Measurements from ENCODE around the gene KRTAP12-1.
"Not testable (repeated sequence)": the region's sequence is repeated elsewhere in the genome, so short reads cannot be mapped to it uniquely, and the experiment has no call there.

The KRTAP12-1 gene

DNA sequence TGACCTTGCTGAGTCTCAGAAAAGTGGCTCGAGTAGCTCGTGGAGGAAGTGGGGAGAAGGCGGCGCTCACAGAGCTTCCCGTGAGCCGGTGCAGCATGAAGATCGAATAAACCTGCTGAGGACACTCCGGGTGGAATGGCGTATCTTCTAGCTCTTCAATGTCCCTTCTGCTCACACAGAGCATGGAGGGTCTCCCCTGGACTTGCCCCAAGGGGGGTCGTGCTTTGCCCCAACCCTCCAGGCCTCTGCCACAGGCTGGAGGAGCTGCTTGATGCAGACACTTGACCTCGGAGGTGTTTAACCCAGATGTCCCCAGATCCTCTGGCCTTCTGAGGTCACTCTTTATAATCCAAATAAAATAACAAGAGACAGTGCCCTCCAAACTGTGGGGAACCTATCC lies 12.8 kb upstream of the KRTAP12-1 start:
- Histone ChIP-seq H3K9me3 (ENCODE audit: severe bottlenecking) (peaks cover 17% of the 10 kb centered on the region), H3K27ac (no peak overlapping the region), H3K27me3 (ENCODE audit: insufficient read depth, low read depth, severe bottlenecking) (no peaks in the 10 kb centered on the region), H3K36me3 (no peaks in the 10 kb centered on the region), H3K4me3 (ENCODE audit: low read depth, low read length) (no peak overlapping the region)
- no peak for DNase-seq
- no peak for TF ChIP-seq CTCF (IDR thresholded peaks at IDR 0.05; ENCODE audit: low read depth, low read length)

DNA sequence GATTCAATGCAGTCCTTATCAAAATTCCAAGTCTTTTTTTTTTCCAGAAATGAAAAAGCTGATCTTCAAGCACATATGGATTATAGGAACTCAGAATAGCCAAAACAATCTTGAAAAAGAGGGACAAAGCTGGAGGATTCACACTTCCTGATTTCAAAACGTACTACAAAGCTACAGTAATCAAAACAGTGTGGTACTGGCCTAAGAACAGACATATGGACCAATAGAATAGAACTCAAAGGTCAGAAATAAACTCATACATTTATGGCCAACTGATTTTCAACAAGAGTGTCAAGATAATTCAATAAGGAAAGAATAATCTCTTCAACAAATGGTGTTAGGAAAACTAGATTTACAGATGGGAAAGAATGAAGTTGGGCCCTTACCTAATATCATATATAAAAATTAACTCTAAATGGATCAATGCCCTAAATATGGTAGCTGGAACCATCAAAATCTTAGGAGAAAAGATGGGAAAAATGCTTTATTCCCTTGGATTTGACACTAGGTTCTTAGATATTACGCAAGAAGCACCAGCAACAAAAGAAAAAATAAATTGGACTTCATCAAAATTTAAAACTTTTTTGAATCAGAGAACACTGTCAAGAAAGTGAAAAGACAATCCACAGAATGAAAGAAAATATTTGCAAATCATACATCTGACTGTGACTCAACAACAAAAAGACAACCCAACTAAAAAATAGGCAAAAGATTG lies 11.0 kb upstream of the KRTAP12-1 start:
- TF ChIP-seq CTCF (IDR thresholded peaks at IDR 0.05; ENCODE audit: low read depth, low read length) = no peak
- no peaks in the 10 kb centered on the region for H3K36me3 ChIP-seq

DNA sequence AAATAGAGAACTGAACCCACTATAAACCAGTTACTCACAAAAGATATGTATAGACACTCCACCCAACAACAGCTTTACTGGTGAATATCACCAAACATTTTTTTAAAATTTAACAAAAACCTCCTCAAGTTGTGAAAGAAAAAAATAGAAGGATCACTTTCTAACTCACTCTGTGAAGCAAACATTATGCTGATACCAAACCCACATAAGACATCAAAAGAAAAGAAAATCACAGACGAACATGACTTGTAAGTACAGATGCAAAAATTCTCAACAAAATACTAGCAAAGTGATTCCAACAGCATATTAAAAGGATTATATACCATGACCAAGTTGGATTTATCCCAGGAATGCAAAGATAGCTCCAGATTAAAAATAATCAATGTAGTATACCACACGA lies 9.7 kb upstream of the KRTAP12-1 start:
- no peaks in the 10 kb centered on the region for H3K27me3 ChIP-seq (ENCODE audit: insufficient read depth, low read depth, severe bottlenecking)
- peaks cover 17% of the 10 kb centered on the region for H3K9me3 ChIP-seq (ENCODE audit: severe bottlenecking)
- no peak overlapping the region for H3K27ac ChIP-seq
- H3K36me3 ChIP-seq = no peaks in the 10 kb centered on the region
- no peak for TF ChIP-seq CTCF (IDR thresholded peaks at IDR 0.05; ENCODE audit: low read depth, low read length)
- DNase-seq = no peak
- no peak overlapping the region for H3K4me3 ChIP-seq (ENCODE audit: low read depth, low read length)

More for the DNA sequence above, 11.0 kb upstream of the KRTAP12-1 start:
- DNase-seq = no peak
- Histone ChIP-seq H3K27ac (no peak overlapping the region), H3K9me3 (ENCODE audit: severe bottlenecking) (peaks cover 17% of the 10 kb centered on the region), H3K4me3 (ENCODE audit: low read depth, low read length) (no peak overlapping the region), H3K27me3 (ENCODE audit: insufficient read depth, low read depth, severe bottlenecking) (no peaks in the 10 kb centered on the region)

DNA sequence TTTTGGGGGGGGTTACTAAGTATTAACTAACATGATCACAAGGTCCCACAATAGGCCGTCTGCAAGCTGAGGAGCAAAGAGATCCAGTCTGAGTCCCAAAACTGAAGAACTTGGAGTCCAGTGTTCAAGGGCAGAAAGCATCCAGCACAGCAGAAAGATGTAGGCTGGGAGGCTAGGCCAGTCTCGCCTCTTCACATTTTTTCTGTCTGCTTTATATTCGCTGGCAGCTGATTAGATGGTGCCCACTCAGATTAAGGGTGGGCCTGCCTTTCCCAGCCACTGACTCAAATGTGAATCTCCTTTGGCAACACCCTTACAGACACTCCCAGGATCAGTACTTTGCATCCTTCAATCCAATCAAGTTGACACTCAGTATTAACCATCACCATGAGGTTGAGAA lies 7.8 kb upstream of the KRTAP12-1 start:
- H3K36me3 ChIP-seq; H3K27ac ChIP-seq; DNase-seq; H3K27me3 ChIP-seq (ENCODE audit: insufficient read depth, low read depth, severe bottlenecking); H3K4me3 ChIP-seq (ENCODE audit: low read depth, low read length): not testable (repeated sequence)
- H3K9me3 ChIP-seq (ENCODE audit: severe bottlenecking) = peaks cover 17% of the 10 kb centered on the region

GRCh38 chr21:44687671-44688070 lies 5.7 kb upstream of the KRTAP12-1 start:
- no peak for TF ChIP-seq CTCF (IDR thresholded peaks at IDR 0.05; ENCODE audit: low read depth, low read length)
- Histone ChIP-seq H3K9me3 (ENCODE audit: severe bottlenecking) (peaks cover 4% of the 10 kb centered on the region), H3K36me3 (no peaks in the 10 kb centered on the region), H3K27me3 (ENCODE audit: insufficient read depth, low read depth, severe bottlenecking) (no peaks in the 10 kb centered on the region), H3K27ac (no peak overlapping the region), H3K4me3 (ENCODE audit: low read depth, low read length) (no peak overlapping the region)
- DNase-seq = no peak

GRCh38 chr21:44686843-44687561 lies 5.0 kb upstream of the KRTAP12-1 start:
- no peak for TF ChIP-seq CTCF (IDR thresholded peaks at IDR 0.05; ENCODE audit: low read depth, low read length)
- H3K9me3 ChIP-seq (ENCODE audit: severe bottlenecking) = peaks cover under 1% of the 10 kb centered on the region

More at GRCh38 chr21:44686843-44687561, 5.0 kb upstream of the KRTAP12-1 start:
- Histone ChIP-seq H3K27ac (peak overlapping the region; percentile 37), H3K36me3 (no peaks in the 10 kb centered on the region), H3K27me3 (ENCODE audit: insufficient read depth, low read depth, severe bottlenecking) (no peaks in the 10 kb centered on the region), H3K4me3 (ENCODE audit: low read depth, low read length) (no peak overlapping the region)
- DNase-seq = no peak
